Measurements from ENCODE around the gene GDI2.
"Not testable (repeated sequence)": the region's sequence is repeated elsewhere in the genome, so short reads cannot be mapped to it uniquely, and the experiment has no call there.

GDI2 gene

DNA sequence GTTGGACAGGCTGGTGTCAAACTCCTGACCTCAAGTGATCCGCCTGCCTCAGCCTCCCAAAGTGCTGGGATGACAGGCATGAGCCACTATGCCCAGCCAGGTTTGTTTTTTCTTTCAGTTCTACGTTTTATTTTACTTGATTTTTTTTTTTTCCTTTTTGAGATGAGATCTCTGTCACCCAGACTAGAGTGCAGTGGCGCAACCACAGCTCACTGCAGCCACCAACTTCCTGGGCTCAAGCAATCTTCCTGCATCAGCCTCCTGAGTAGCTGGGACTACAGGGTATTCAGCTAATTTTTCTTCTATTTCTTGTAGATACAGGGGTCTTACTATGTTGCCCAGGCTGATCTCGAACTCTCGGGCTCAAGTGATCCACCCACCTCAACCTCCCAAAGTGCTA, 24.3 kb downstream of the GDI2 start:
- DNase-seq (ENCODE audit: low read depth), result no peak
- H3K4me3 ChIP-seq (ENCODE audit: control insufficient read depth, low read depth, low read length), result no peak overlapping the region
- TF ChIP-seq, protein P1, sequence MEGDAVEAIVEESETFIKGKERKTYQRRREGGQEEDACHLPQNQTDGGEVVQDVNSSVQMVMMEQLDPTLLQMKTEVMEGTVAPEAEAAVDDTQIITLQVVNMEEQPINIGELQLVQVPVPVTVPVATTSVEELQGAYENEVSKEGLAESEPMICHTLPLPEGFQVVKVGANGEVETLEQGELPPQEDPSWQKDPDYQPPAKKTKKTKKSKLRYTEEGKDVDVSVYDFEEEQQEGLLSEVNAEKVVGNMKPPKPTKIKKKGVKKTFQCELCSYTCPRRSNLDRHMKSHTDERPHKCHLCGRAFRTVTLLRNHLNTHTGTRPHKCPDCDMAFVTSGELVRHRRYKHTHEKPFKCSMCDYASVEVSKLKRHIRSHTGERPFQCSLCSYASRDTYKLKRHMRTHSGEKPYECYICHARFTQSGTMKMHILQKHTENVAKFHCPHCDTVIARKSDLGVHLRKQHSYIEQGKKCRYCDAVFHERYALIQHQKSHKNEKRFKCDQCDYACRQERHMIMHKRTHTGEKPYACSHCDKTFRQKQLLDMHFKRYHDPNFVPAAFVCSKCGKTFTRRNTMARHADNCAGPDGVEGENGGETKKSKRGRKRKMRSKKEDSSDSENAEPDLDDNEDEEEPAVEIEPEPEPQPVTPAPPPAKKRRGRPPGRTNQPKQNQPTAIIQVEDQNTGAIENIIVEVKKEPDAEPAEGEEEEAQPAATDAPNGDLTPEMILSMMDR (IDR thresholded peaks at IDR 0.05; ENCODE audit: control insufficient read depth, insufficient read depth, low read depth, low read length, missing control alignments), result no peak

DNA sequence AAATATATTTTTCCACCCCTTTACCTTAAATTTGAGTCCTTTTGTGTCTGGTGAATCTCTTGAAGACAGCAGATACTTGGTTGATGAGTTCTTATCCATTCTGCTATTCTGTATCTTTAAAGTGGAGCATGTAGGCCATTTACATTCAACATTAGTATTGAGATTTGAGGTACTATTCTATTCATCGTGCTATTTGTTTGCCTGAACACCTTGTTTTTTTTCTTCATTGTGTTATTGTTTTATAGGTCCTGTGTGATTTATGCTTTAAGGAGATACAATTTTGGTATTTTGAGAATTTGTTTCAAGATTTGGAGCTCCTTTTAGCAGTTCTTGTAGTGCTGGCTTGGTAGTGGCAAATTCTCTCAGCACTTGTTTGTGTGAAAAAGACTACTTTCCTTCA, 29.9 kb downstream of the GDI2 start:
- TF ChIP-seq, protein P1 (IDR thresholded peaks at IDR 0.05; ENCODE audit: control insufficient read depth, insufficient read depth, low read depth, low read length, missing control alignments), result no peak
- no peak for DNase-seq (ENCODE audit: low read depth)
- no peak overlapping the region for H3K4me3 ChIP-seq (ENCODE audit: control insufficient read depth, low read depth, low read length)

DNA sequence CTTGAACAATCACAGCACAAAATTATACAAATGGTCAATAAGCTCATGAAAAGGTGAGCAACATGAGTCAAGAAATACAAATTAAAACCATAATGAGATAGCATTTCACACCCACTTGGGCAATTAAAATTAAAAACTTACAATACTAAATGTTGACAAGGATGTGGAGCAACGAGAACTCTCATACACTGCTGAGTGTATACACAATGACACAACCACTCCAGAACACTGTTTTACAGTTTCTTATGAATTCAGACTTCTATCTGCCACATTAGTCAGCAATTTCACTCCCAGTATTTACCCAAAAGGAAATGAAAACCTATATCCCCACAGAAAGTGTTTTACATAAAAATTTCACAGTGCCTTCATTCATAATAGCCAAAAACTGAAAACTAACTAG, 31.1 kb downstream of the GDI2 start:
- no peak for DNase-seq (ENCODE audit: low read depth)
- TF ChIP-seq, protein P1 (IDR thresholded peaks at IDR 0.05; ENCODE audit: control insufficient read depth, insufficient read depth, low read depth, low read length, missing control alignments), result no peak
- H3K4me3 ChIP-seq (ENCODE audit: control insufficient read depth, low read depth, low read length), result no peak overlapping the region

DNA sequence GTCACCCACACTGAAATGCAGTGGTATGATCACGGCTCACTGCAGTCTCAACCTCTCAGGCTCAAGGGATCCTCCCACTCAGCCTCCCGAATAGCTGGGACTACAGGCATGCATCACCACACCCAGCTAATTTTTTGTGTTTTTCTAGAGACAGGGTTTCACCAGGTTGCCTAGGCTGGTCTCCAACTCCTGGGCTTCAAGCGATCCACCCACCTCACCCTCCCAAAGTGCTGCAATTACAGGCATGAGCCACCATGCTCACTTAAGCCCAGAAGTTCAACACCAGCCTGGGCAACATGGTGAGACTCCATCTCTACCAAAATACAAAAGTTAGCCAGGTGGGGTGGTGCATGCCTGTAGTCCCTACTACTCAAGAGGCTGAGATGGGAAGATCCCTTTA, 33.5 kb downstream of the GDI2 start:
- no peak overlapping the region for H3K4me3 ChIP-seq (ENCODE audit: control insufficient read depth, low read depth, low read length)
- DNase-seq (ENCODE audit: low read depth), result no peak
- TF ChIP-seq, protein P1 (IDR thresholded peaks at IDR 0.05; ENCODE audit: control insufficient read depth, insufficient read depth, low read depth, low read length, missing control alignments), result no peak

DNA sequence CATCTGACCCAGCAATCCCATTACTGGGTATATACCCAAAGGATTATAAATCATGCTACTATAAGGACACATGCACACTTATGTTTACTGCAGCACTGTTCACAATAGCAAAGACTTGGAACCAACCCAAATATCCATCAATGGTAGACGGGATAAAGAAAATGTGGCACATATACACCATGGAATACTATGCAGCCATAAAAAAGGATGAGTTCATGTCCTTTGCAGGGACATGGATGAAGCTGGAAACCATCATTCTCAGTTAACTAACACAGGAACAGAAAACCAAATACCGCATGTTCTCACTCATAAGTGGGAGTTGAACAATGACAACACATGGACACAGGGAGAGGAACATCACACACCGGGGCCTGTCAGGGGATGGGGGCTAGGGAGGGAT, 35.5 kb downstream of the GDI2 start:
- H3K4me3 ChIP-seq (ENCODE audit: control insufficient read depth, low read depth, low read length); DNase-seq (ENCODE audit: low read depth): not testable (repeated sequence)

DNA sequence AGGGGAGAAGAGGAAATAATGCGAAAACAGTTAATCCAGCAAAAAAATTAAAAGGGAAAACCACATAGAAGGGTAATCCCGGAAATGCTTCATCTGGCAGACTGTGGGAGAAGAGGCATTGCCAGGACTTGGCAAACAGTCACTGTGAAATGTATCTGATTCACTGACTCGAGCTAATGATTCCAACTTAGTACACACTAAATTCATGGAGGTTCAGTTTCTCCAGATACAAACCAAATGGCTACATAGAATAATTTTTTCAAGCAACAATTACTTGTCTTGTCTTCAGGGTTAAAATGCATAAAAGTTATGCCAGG, 36.4 kb downstream of the GDI2 start:
- DNase-seq (ENCODE audit: low read depth), result peak; percentile 46
- H3K4me3 ChIP-seq (ENCODE audit: control insufficient read depth, low read depth, low read length), result no peak overlapping the region
- TF ChIP-seq, protein P1 (IDR thresholded peaks at IDR 0.05; ENCODE audit: control insufficient read depth, insufficient read depth, low read depth, low read length, missing control alignments), result no peak

DNA sequence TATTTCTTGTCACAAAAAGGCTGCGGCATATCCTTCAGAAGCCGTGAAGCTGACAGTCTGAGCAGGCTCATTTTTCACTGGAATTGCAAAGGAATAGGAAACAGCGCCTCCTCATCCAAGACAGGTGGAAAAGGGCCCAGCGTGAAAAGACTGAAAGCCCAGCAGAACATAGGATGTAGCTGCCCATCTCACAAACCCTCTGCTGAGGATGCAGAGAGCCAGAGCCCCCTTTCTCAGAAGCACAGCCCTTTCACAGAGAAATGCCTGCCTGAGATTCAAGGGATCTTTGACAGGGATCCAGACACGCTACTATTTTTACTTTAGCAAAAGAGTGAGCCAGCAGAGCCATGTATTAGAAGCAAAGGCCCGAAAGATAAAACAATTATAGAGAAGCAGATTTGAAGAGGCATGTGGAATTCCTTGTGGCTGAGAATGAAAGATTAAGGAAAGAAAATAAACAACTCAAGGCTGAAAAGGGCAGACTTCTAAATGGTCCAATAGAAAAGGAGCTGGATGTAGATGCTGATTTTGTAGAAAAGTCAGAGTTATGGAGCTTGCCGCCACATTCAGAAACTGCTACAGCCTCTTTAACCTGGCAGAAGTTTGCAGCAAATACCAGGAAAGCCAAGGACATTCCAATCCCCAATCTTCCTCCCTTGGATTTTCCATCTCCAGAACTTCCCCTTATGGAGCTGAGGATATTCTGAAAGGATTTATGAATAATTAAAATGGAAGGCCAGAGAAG, 36.9 kb downstream of the GDI2 start:
- TF ChIP-seq, protein P1 (IDR thresholded peaks at IDR 0.05; ENCODE audit: control insufficient read depth, insufficient read depth, low read depth, low read length, missing control alignments), result peak; percentile 17
- H3K4me3 ChIP-seq (ENCODE audit: control insufficient read depth, low read depth, low read length), result no peak overlapping the region
- DNase-seq (ENCODE audit: low read depth), result no peak

Measured in AG09309 (cell line).